H1 (cell line): Measurements from ENCODE around the gene HEPACAM.

ENCODE experiments used
- ATF2 ChIP-seq: IDR thresholded peaks from 2 replicates; pipeline ENCODE4 v1.6.1; 2012; ENCODE audit warnings: low read length, inconsistent platforms
- EP300 ChIP-seq, 2 experiments: IDR thresholded peaks; 1 replicate in 1 of 2; 2 replicates in 1 of 2; pipeline ENCODE4 v1.6.1; 2011 to 2012; ENCODE audit warnings: low read depth in 2 of 2, low read length in 2 of 2, mild to moderate bottlenecking in 2 of 2, borderline replicate concordance in 1 of 2, inconsistent platforms in 1 of 2, moderate library complexity in 1 of 2
- YY1 ChIP-seq: IDR thresholded peaks from 2 replicates; pipeline ENCODE4 v1.6.1; 2011; ENCODE audit warnings: low read depth, mild to moderate bottlenecking, low read length
- TF ChIP-seq, protein P1 (sequence below), 3 experiments: IDR thresholded peaks; 1 replicate in 2 of 3; 2 replicates in 1 of 3; pipeline versions ENCODE4 v1.5.1 to v1.6.1; 2011; ENCODE audit warnings: low read length in 3 of 3, mild to moderate bottlenecking in 3 of 3, inconsistent platforms in 2 of 3, low read depth in 1 of 3, moderate library complexity in 1 of 3; ENCODE audit not compliant: insufficient read depth in 1 of 3; ENCODE audit errors: control extremely low read depth in 1 of 3

GRCh38 chr11:124919898-124920297 lies 15.9 kb downstream of the HEPACAM start:
- TF ChIP-seq YY1 = no peak
- TF ChIP-seq ATF2 = no peak
- no peak for TF ChIP-seq EP300 (IDR thresholded peaks at IDR 0.05; ENCODE audit: borderline replicate concordance in 1 of 2, low read depth in 2 of 2, low read length in 2 of 2)
- TF ChIP-seq, protein P1, sequence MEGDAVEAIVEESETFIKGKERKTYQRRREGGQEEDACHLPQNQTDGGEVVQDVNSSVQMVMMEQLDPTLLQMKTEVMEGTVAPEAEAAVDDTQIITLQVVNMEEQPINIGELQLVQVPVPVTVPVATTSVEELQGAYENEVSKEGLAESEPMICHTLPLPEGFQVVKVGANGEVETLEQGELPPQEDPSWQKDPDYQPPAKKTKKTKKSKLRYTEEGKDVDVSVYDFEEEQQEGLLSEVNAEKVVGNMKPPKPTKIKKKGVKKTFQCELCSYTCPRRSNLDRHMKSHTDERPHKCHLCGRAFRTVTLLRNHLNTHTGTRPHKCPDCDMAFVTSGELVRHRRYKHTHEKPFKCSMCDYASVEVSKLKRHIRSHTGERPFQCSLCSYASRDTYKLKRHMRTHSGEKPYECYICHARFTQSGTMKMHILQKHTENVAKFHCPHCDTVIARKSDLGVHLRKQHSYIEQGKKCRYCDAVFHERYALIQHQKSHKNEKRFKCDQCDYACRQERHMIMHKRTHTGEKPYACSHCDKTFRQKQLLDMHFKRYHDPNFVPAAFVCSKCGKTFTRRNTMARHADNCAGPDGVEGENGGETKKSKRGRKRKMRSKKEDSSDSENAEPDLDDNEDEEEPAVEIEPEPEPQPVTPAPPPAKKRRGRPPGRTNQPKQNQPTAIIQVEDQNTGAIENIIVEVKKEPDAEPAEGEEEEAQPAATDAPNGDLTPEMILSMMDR (IDR thresholded peaks at IDR 0.05; ENCODE audit: control extremely low read depth in 1 of 3, insufficient read depth in 1 of 3, low read depth in 1 of 3, low read length in 3 of 3) = no peak
